ENCODE results near the gene SERPINC1.

GRCh38 chr1:173913111-173913510 lies 4.0 kb downstream of the SERPINC1 start:
- TF ChIP-seq, protein P1, sequence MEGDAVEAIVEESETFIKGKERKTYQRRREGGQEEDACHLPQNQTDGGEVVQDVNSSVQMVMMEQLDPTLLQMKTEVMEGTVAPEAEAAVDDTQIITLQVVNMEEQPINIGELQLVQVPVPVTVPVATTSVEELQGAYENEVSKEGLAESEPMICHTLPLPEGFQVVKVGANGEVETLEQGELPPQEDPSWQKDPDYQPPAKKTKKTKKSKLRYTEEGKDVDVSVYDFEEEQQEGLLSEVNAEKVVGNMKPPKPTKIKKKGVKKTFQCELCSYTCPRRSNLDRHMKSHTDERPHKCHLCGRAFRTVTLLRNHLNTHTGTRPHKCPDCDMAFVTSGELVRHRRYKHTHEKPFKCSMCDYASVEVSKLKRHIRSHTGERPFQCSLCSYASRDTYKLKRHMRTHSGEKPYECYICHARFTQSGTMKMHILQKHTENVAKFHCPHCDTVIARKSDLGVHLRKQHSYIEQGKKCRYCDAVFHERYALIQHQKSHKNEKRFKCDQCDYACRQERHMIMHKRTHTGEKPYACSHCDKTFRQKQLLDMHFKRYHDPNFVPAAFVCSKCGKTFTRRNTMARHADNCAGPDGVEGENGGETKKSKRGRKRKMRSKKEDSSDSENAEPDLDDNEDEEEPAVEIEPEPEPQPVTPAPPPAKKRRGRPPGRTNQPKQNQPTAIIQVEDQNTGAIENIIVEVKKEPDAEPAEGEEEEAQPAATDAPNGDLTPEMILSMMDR (IDR thresholded peaks at IDR 0.05) = no peak
- no peak for TF ChIP-seq JUN (CRISPR knock-in tag; IDR thresholded peaks at IDR 0.05)
- no peak for TF ChIP-seq TCF7 (CRISPR knock-in tag; IDR thresholded peaks at IDR 0.05; ENCODE audit: low read depth)
- TF ChIP-seq, protein P2, sequence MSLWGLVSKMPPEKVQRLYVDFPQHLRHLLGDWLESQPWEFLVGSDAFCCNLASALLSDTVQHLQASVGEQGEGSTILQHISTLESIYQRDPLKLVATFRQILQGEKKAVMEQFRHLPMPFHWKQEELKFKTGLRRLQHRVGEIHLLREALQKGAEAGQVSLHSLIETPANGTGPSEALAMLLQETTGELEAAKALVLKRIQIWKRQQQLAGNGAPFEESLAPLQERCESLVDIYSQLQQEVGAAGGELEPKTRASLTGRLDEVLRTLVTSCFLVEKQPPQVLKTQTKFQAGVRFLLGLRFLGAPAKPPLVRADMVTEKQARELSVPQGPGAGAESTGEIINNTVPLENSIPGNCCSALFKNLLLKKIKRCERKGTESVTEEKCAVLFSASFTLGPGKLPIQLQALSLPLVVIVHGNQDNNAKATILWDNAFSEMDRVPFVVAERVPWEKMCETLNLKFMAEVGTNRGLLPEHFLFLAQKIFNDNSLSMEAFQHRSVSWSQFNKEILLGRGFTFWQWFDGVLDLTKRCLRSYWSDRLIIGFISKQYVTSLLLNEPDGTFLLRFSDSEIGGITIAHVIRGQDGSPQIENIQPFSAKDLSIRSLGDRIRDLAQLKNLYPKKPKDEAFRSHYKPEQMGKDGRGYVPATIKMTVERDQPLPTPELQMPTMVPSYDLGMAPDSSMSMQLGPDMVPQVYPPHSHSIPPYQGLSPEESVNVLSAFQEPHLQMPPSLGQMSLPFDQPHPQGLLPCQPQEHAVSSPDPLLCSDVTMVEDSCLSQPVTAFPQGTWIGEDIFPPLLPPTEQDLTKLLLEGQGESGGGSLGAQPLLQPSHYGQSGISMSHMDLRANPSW (CRISPR knock-in tag; conservative IDR thresholded peaks at IDR 0.05; ENCODE audit: low read depth) = no peak
- no peak for TF ChIP-seq SOX15 (CRISPR knock-in tag; IDR thresholded peaks at IDR 0.05)
- TF ChIP-seq USF1 (CRISPR knock-in tag; IDR thresholded peaks at IDR 0.05) = no peak
- no peak for TF ChIP-seq FOXJ3 (CRISPR knock-in tag; IDR thresholded peaks at IDR 0.05; ENCODE audit: borderline replicate concordance)
- no peak for TF ChIP-seq IRF2 (CRISPR knock-in tag; IDR thresholded peaks at IDR 0.05; ENCODE audit: borderline replicate concordance, low read depth)
- TF ChIP-seq, protein P3, sequence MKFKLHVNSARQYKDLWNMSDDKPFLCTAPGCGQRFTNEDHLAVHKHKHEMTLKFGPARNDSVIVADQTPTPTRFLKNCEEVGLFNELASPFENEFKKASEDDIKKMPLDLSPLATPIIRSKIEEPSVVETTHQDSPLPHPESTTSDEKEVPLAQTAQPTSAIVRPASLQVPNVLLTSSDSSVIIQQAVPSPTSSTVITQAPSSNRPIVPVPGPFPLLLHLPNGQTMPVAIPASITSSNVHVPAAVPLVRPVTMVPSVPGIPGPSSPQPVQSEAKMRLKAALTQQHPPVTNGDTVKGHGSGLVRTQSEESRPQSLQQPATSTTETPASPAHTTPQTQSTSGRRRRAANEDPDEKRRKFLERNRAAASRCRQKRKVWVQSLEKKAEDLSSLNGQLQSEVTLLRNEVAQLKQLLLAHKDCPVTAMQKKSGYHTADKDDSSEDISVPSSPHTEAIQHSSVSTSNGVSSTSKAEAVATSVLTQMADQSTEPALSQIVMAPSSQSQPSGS (CRISPR knock-in tag; IDR thresholded peaks at IDR 0.05; ENCODE audit: borderline replicate concordance, low read depth) = no peak
- TF ChIP-seq RORB (CRISPR knock-in tag; IDR thresholded peaks at IDR 0.05) = no peak
- TF ChIP-seq, protein P4, sequence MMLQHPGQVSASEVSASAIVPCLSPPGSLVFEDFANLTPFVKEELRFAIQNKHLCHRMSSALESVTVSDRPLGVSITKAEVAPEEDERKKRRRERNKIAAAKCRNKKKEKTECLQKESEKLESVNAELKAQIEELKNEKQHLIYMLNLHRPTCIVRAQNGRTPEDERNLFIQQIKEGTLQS (CRISPR knock-in tag; conservative IDR thresholded peaks at IDR 0.05) = no peak
- TF ChIP-seq FOXK1 (CRISPR knock-in tag; IDR thresholded peaks at IDR 0.05) = no peak
